Body of pancreas (tissue), 4 donors: Measurements from ENCODE around the gene DPP9. TPM values are rescaled to one million over a fixed set of nuclear protein-coding genes. Genes with fewer than 3 reads are reported as not detected.
A peak's percentile ranks its signal among the peaks of the same experiment; 100 is the strongest.

Source experiments
- ATAC-seq: fragments of 150-250 bp; one replicate; pipeline ENCODE4 v1.9.1; 2016
- DNase-seq, 4 donors: peaks; one replicate each; pipeline ENCODE4 v3.0.0-alpha.2; 2019
- H3K27ac ChIP-seq, 4 donors: fragments of 200-600 bp; sonication (generic); 1 replicate in 3 of 4; 2 replicates in 1 of 4; pipeline versions ENCODE4 v1.5.1 to v1.6.1; 2016 to 2019; ENCODE audit warnings: mild to moderate bottlenecking in 1 of 4, mixed read lengths in 1 of 4, moderate library complexity in 1 of 4
- H3K27me3 ChIP-seq, 2 donors: fragments of 200-600 bp; sonication (generic); one replicate each; pipeline ENCODE4 v1.6.0; 2016; ENCODE audit warnings: mild to moderate bottlenecking in 1 of 2
- H3K36me3 ChIP-seq, 2 donors: fragments of 200-600 bp; sonication (generic); replicated peaks in 1 of 2; 2 replicates each; pipeline ENCODE4 v1.5.1; 2016; ENCODE audit warnings: low read depth in 2 of 2; ENCODE audit not compliant: insufficient read depth in 1 of 2
- H3K4me1 ChIP-seq: fragments of 200-600 bp; sonication (generic); one replicate; pipeline ENCODE4 v1.6.0; 2016
- H3K4me3 ChIP-seq, 2 donors: fragments of 200-600 bp; sonication (generic); 1 replicate in 1 of 2; 2 replicates in 1 of 2; pipeline ENCODE4 v1.5.1; 2016 to 2019
- H3K9me3 ChIP-seq, 3 donors: fragments of 200-600 bp; sonication (generic); 1 replicate in 2 of 3; 2 replicates in 1 of 3; pipeline ENCODE4 v1.5.1; 2016
- CTCF ChIP-seq, 7 experiments: fragments of 450-650 bp in 4 of 7; fragments of 200-600 bp in 3 of 7; sonication (generic) in 3 of 7; IDR thresholded peaks; one replicate each; pipeline ENCODE4 v1.5.1; 2016 to 2019; ENCODE audit warnings: antibody characterized with exemption in 7 of 7
- POLR2A ChIP-seq, 3 donors: fragments of 450-650 bp; IDR thresholded peaks; one replicate each; pipeline ENCODE4 v1.6.1; 2016; ENCODE audit warnings: antibody characterized with exemption in 3 of 3, mild to moderate bottlenecking in 2 of 3
- WGBS, 2 donors: methylation state at CpG; one replicate each; pipeline ENCODE4 v1.1.5; 2017; 5-methylcytosine and 5-hydroxymethylcytosine counted together
- intact Hi-C: fragments of 100-400 bp; cut with DNase I; formaldehyde crosslinking; loops from one replicate; pipeline ENCODE4 v1.15.1; 2023
- total RNA-seq, 2 donors: library from RNA; depleted of rRNA; stranded (reverse); fragments of >200 nt; gene quantifications; one replicate each; pipeline ENCODE4 v1.1.0, GENCODE V29; 2016

Gene DPP9
- total RNA-seq, 2 donors from 2014 or later = 44.6 to 130 TPM

GRCh38 chr19:4645718-4646117 is 77.9 kb downstream of the DPP9 start:
- Histone ChIP-seq H3K4me3 (no peak overlapping the region), H3K27me3 (no peaks in the 10 kb centered on the region), H3K4me1 (no peaks in the 10 kb centered on the region), H3K9me3 (no peaks in the 10 kb centered on the region), H3K36me3 (no peaks in the 10 kb centered on the region), H3K27ac (no peak overlapping the region)
- DNase-seq (no peak), ATAC-seq (no peak)
- no peak for TF ChIP-seq CTCF (IDR thresholded peaks at IDR 0.05)
- no peak for TF ChIP-seq POLR2A (IDR thresholded peaks at IDR 0.05)
- 72 to 80% methylated on average over 4 of the region's 4 CpGs for WGBS, 2 donors
- intact Hi-C loops = no loop called here

- intact Hi-C loops = no loop called here
- Histone ChIP-seq H3K4me1 (peaks cover 20% of the 10 kb centered on the region), H3K27ac (no peak overlapping the region)
Observed at GRCh38 chr19:4642625-4643024, 81.0 kb downstream of the DPP9 start.

GRCh38 chr19:4641132-4641531 is 82.5 kb downstream of the DPP9 start:
- no peak for TF ChIP-seq POLR2A (IDR thresholded peaks at IDR 0.05)
- no peak for TF ChIP-seq CTCF (IDR thresholded peaks at IDR 0.05)
- no peaks in the 10 kb centered on the region for H3K27me3 ChIP-seq
- DNase-seq (peak in 1 of 4 donors; percentile 41), ATAC-seq (no peak)
- no peak overlapping the region for H3K4me3 ChIP-seq
- WGBS, 2 donors = 56 to 79% methylated on average over 9 to 12 of the region's 14 CpGs
- H3K36me3 ChIP-seq = no peaks in the 10 kb centered on the region
- no peaks in the 10 kb centered on the region for H3K9me3 ChIP-seq
- H3K27ac ChIP-seq = no peak overlapping the region
- peaks cover 28% of the 10 kb centered on the region for H3K4me1 ChIP-seq
- intact Hi-C loops = no loop called here

More at GRCh38 chr19:4642625-4643024, 81.0 kb downstream of the DPP9 start:
- no peaks in the 10 kb centered on the region for H3K36me3 ChIP-seq
- no peak overlapping the region for H3K4me3 ChIP-seq
- WGBS, 2 donors = 89 to 90% methylated on average over 6 of the region's 6 CpGs
- no peaks in the 10 kb centered on the region for H3K27me3 ChIP-seq
- H3K9me3 ChIP-seq = no peaks in the 10 kb centered on the region
- ATAC-seq (no peak), DNase-seq (no peak)
- TF ChIP-seq POLR2A (IDR thresholded peaks at IDR 0.05) (no peak), CTCF (IDR thresholded peaks at IDR 0.05) (no peak)

- intact Hi-C loops = no loop called here
- DNase-seq = peak in 1 of 4 donors; percentile 23
- Histone ChIP-seq H3K4me3 (no peak overlapping the region), H3K36me3 (no peaks in the 10 kb centered on the region), H3K27ac (no peak overlapping the region), H3K4me1 (peaks cover 34% of the 10 kb centered on the region), H3K27me3 (no peaks in the 10 kb centered on the region), H3K9me3 (no peaks in the 10 kb centered on the region)
- WGBS, 2 donors = 68 to 69% methylated on average over 12 to 14 of the region's 17 CpGs
- TF ChIP-seq CTCF (IDR thresholded peaks at IDR 0.05) = no peak
- TF ChIP-seq POLR2A (IDR thresholded peaks at IDR 0.05) = no peak
- no peak for ATAC-seq
Observed at GRCh38 chr19:4640247-4641000, 83.2 kb downstream of the DPP9 start.
